ENCODE results near the gene ARCN1.
A peak's percentile ranks its signal among the peaks of the same experiment; 100 is the strongest.

The ARCN1 gene

GRCh38 chr11:118623269-118623655 lies 51.1 kb downstream of the ARCN1 start:
- TF ChIP-seq CTCF (conservative IDR thresholded peaks at IDR 0.05; ENCODE audit: low read depth, low read length) = no peak
- no peak for DNase-seq (ENCODE audit: low read depth)
- peak overlapping the region; percentile 80 for H3K4me3 ChIP-seq (ENCODE audit: low read length)

- H3K4me3 ChIP-seq (ENCODE audit: low read length) = no peak overlapping the region
- no peak for DNase-seq (ENCODE audit: low read depth)
- TF ChIP-seq CTCF (conservative IDR thresholded peaks at IDR 0.05; ENCODE audit: low read depth, low read length) = no peak
Observed at GRCh38 chr11:118625036-118625690, 53.0 kb downstream of the ARCN1 start.

- no peak for TF ChIP-seq CTCF (conservative IDR thresholded peaks at IDR 0.05; ENCODE audit: low read depth, low read length)
- H3K4me3 ChIP-seq (ENCODE audit: low read length) = no peak overlapping the region
- DNase-seq (ENCODE audit: low read depth) = no peak
Observed at GRCh38 chr11:118625976-118626375, 53.8 kb downstream of the ARCN1 start.

GRCh38 chr11:118627566-118627965 lies 55.4 kb downstream of the ARCN1 start:
- no peak overlapping the region for H3K4me3 ChIP-seq (ENCODE audit: low read length)
- no peak for TF ChIP-seq CTCF (conservative IDR thresholded peaks at IDR 0.05; ENCODE audit: low read depth, low read length)
- no peak for DNase-seq (ENCODE audit: low read depth)

- DNase-seq (ENCODE audit: low read depth) = no peak
- no peak overlapping the region for H3K4me3 ChIP-seq (ENCODE audit: low read length)
- no peak for TF ChIP-seq CTCF (conservative IDR thresholded peaks at IDR 0.05; ENCODE audit: low read depth, low read length)
Observed at GRCh38 chr11:118628031-118628430, 55.8 kb downstream of the ARCN1 start.

GRCh38 chr11:118628432-118628831 lies 56.2 kb downstream of the ARCN1 start:
- no peak for DNase-seq (ENCODE audit: low read depth)
- TF ChIP-seq CTCF (conservative IDR thresholded peaks at IDR 0.05; ENCODE audit: low read depth, low read length) = no peak
- no peak overlapping the region for H3K4me3 ChIP-seq (ENCODE audit: low read length)

- no peak for DNase-seq (ENCODE audit: low read depth)
- H3K4me3 ChIP-seq (ENCODE audit: low read length) = no peak overlapping the region
- no peak for TF ChIP-seq CTCF (conservative IDR thresholded peaks at IDR 0.05; ENCODE audit: low read depth, low read length)
Observed at GRCh38 chr11:118628861-118629549, 56.8 kb downstream of the ARCN1 start.

Measured in retinal pigment epithelial cell (primary cell).